ENCODE results near the gene RHBDD1.

The RHBDD1 gene

DNA sequence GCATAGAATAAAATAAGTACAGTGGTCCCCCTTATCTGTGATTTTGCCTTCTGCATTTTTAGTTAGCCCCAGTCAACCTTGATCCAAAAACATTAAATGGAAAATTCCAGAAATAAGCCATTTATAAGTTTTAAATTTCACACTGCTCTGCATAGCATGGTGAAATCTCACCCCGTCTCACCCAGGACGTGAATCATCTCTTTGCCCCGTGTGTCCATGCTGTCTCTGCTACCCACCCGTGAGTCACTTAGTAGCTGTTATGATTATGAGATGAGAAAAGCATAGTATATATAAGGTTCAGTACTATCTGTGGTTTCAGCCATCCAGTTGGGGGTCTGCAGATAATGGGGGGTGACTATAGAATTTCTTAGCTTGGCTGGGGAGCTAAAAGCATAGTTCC is 67.3 kb downstream of the RHBDD1 start:
- DNase-seq (ENCODE audit: insufficient read length, low spot score) (no peak), FAIRE-seq (no peak)
- no peak for TF ChIP-seq CTCF (IDR thresholded peaks at IDR 0.05; ENCODE audit: insufficient read depth, missing control alignments)

- TF ChIP-seq CTCF (IDR thresholded peaks at IDR 0.05; ENCODE audit: insufficient read depth, missing control alignments) = no peak
- DNase-seq (ENCODE audit: insufficient read length, low spot score) = no peak
- FAIRE-seq = no peak
Measured at GRCh38 chr2:226904592-226904991, 68.7 kb downstream of the RHBDD1 start.

- FAIRE-seq (no peak), DNase-seq (ENCODE audit: insufficient read length, low spot score) (no peak)
- TF ChIP-seq CTCF (IDR thresholded peaks at IDR 0.05; ENCODE audit: insufficient read depth, missing control alignments) = no peak
Measured at GRCh38 chr2:226905718-226906117, 69.9 kb downstream of the RHBDD1 start.

DNA sequence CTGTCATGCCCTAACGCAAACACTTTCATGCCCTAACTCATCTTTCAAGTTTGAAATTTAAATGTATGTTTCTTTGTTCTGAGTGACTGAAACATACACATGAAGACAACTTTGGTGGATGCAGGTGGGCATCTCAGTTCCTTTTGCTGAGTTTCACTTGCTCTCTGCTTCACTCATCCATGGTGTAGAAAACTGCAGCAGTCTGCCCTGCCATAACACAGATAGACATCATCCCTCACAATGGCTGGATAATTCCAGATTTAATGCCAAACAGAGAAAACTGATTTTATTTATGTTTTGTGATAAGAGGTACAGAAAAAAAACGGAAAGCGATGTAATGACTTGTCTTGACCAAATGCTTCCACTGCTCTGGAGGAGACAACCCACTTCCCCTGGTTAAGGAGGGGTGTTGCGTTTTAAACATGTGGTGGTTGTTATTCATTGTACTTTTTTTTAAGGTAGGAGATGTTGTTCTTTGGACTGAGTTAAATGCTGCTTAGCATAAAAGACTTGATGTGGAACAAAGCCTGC is 70.4 kb downstream of the RHBDD1 start:
- FAIRE-seq (no peak), DNase-seq (ENCODE audit: insufficient read length, low spot score) (no peak)
- TF ChIP-seq CTCF (IDR thresholded peaks at IDR 0.05; ENCODE audit: insufficient read depth, missing control alignments) = no peak

GRCh38 chr2:226909126-226909525 is 73.3 kb downstream of the RHBDD1 start:
- no peak for FAIRE-seq
- TF ChIP-seq CTCF (IDR thresholded peaks at IDR 0.05; ENCODE audit: insufficient read depth, missing control alignments) = no peak
- no peak for DNase-seq (ENCODE audit: insufficient read length, low spot score)

- FAIRE-seq (no peak), DNase-seq (ENCODE audit: insufficient read length, low spot score) (no peak)
- no peak for TF ChIP-seq CTCF (IDR thresholded peaks at IDR 0.05; ENCODE audit: insufficient read depth, missing control alignments)
Measured at GRCh38 chr2:226909836-226910235, 74.0 kb downstream of the RHBDD1 start.

- no peak for FAIRE-seq
- TF ChIP-seq CTCF (IDR thresholded peaks at IDR 0.05; ENCODE audit: insufficient read depth, missing control alignments) = no peak
- no peak for DNase-seq (ENCODE audit: insufficient read length, low spot score)
Measured at GRCh38 chr2:226910384-226910783, 74.5 kb downstream of the RHBDD1 start.
